ENCODE results near the gene EYS.
A peak's percentile ranks its signal among the peaks of the same experiment; 100 is the strongest.

- TF ChIP-seq, protein P1, sequence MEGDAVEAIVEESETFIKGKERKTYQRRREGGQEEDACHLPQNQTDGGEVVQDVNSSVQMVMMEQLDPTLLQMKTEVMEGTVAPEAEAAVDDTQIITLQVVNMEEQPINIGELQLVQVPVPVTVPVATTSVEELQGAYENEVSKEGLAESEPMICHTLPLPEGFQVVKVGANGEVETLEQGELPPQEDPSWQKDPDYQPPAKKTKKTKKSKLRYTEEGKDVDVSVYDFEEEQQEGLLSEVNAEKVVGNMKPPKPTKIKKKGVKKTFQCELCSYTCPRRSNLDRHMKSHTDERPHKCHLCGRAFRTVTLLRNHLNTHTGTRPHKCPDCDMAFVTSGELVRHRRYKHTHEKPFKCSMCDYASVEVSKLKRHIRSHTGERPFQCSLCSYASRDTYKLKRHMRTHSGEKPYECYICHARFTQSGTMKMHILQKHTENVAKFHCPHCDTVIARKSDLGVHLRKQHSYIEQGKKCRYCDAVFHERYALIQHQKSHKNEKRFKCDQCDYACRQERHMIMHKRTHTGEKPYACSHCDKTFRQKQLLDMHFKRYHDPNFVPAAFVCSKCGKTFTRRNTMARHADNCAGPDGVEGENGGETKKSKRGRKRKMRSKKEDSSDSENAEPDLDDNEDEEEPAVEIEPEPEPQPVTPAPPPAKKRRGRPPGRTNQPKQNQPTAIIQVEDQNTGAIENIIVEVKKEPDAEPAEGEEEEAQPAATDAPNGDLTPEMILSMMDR (IDR thresholded peaks at IDR 0.05) = peak in 1 of 3 donors; percentile 26
- no peak for TF ChIP-seq POLR2A (IDR thresholded peaks at IDR 0.05)
Observed at GRCh38 chr6:64280569-64280968, 1426.5 kb downstream of the EYS start.

All from breast epithelium (tissue), 3 donors.